SK-N-SH (cell line): Measurements from ENCODE around the gene ENOX1. TPM values are rescaled to one million over a fixed set of nuclear protein-coding genes. Genes with fewer than 3 reads are reported as not detected.

Experiments used
- CTCF ChIA-PET: fragments of 300-600, 350-600 bp; formaldehyde crosslinking; extraction: SDS; loops from one replicate; lab custom pipeline; 2021; lab: Yijun Ruan, JAX
- POLR2A ChIA-PET: fragments of 350-600 bp; sonication (Branson Sonifier 250); formaldehyde crosslinking; extraction: SDS; loops from one replicate; lab custom pipeline; 2020; ENCODE audit warnings: antibody characterized with exemption, inconsistent platforms; lab: Yijun Ruan, JAX
- DNase-seq: peaks from one replicate; pipeline ENCODE4 v3.0.0; 2012
- H2AFZ ChIP-seq: fragments of 200-600 bp; sonication (generic); 2 replicates; pipeline ENCODE4 v1.8.1; 2016; ENCODE audit warnings: antibody characterized with exemption, mild to moderate bottlenecking, low read depth
- H3F3A ChIP-seq: fragments of 200-600 bp; sonication (generic); replicated peaks from 2 replicates; pipeline ENCODE3; 2016; ENCODE audit warnings: antibody characterized with exemption, mild to moderate bottlenecking; ENCODE audit not compliant: insufficient read depth
- H3K27ac ChIP-seq, 2 experiments: fragments of 200-500 bp in 1 of 2; fragments of 200-600 bp in 1 of 2; sonication (Bioruptor generic) in 1 of 2; sonication (generic), shearing (Covaris generic) in 1 of 2; 2 replicates each; pipeline versions ENCODE4 v1.5.1 to v1.6.1; 2014 to 2016; ENCODE audit warnings: low read depth in 2 of 2, inconsistent platforms in 1 of 2, low read length in 1 of 2, mild to moderate bottlenecking in 1 of 2, mixed read lengths in 1 of 2
- H3K27me3 ChIP-seq: fragments of 200-600 bp; sonication (generic), shearing (Covaris generic); 2 replicates; pipeline ENCODE4 v1.6.1; 2016; ENCODE audit warnings: mixed run types; ENCODE audit not compliant: insufficient read depth
- H3K36me3 ChIP-seq, 2 experiments: fragments of 200-500 bp in 1 of 2; fragments of 200-600 bp in 1 of 2; sonication (Bioruptor generic) in 1 of 2; sonication (generic) in 1 of 2; replicated peaks in 1 of 2; 2 replicates each; pipeline versions ENCODE3 to v1.5.1; 2014 to 2016; ENCODE audit warnings: low read length in 1 of 2, mild to moderate bottlenecking in 1 of 2; ENCODE audit not compliant: insufficient read depth in 2 of 2, control insufficient read depth in 1 of 2
- H3K4me1 ChIP-seq, 2 experiments: fragments of 200-500 bp in 1 of 2; fragments of 200-600 bp in 1 of 2; sonication (Bioruptor generic) in 1 of 2; sonication (generic), shearing (Covaris generic) in 1 of 2; 2 replicates each; pipeline versions ENCODE4 v1.5.1 to v1.6.1; 2014 to 2016; ENCODE audit warnings: low read depth in 1 of 2, low read length in 1 of 2, mixed run types in 1 of 2; ENCODE audit not compliant: insufficient read depth in 2 of 2, control insufficient read depth in 1 of 2
- H3K4me2 ChIP-seq: fragments of 200-600 bp; sonication (generic), shearing (Covaris generic); 2 replicates; pipeline ENCODE4 v1.6.1; 2017; ENCODE audit warnings: mixed run types
- H3K4me3 ChIP-seq, 2 experiments: fragments of 200-500 bp in 1 of 2; fragments of 200-600 bp in 1 of 2; sonication (Bioruptor generic) in 1 of 2; sonication (generic), shearing (Covaris generic) in 1 of 2; 2 replicates each; pipeline versions ENCODE4 v1.5.1 to v1.8.1; 2014 to 2016; ENCODE audit warnings: low read depth in 2 of 2, inconsistent platforms in 1 of 2, low read length in 1 of 2, mild to moderate bottlenecking in 1 of 2, mixed read lengths in 1 of 2, moderate library complexity in 1 of 2
- H3K79me2 ChIP-seq: fragments of 200-600 bp; sonication (generic); 2 replicates; pipeline ENCODE4 v1.8.1; 2017; ENCODE audit warnings: mild to moderate bottlenecking; ENCODE audit not compliant: insufficient read depth
- H3K9ac ChIP-seq: fragments of 200-600 bp; sonication (generic); 2 replicates; pipeline ENCODE4 v1.6.1; 2017; ENCODE audit warnings: mixed run types
- H3K9me2 ChIP-seq: fragments of 200-600 bp; sonication (generic); 2 replicates; pipeline ENCODE4 v1.6.1; 2017; ENCODE audit warnings: mixed run types
- H3K9me3 ChIP-seq: fragments of 200-600 bp; sonication (generic); 2 replicates; pipeline ENCODE4 v1.6.1; 2017; ENCODE audit warnings: mixed run types, mild to moderate bottlenecking, moderate library complexity
- H4K20me1 ChIP-seq: fragments of 200-600 bp; sonication (generic); 2 replicates; pipeline ENCODE4 v1.6.1; 2017; ENCODE audit warnings: mild to moderate bottlenecking, mixed run types; ENCODE audit not compliant: insufficient read depth
- EP300 ChIP-seq, 2 experiments: IDR thresholded peaks; 2 replicates each; pipeline versions ENCODE4 v1.4.0 to v1.6.1; 2012; ENCODE audit warnings: borderline replicate concordance in 1 of 2, low read depth in 1 of 2, low read length in 1 of 2
- IRF3 ChIP-seq: fragments of 150-350 bp; IDR thresholded peaks from 2 replicates; pipeline ENCODE4 v1.6.1; 2016; ENCODE audit warnings: mild to moderate bottlenecking, low read depth, low read length
- NRF1 ChIP-seq: IDR thresholded peaks from 2 replicates; pipeline ENCODE4 v1.6.1; 2012; ENCODE audit warnings: low read depth, mild to moderate bottlenecking, low read length
- PBX3 ChIP-seq: IDR thresholded peaks from 2 replicates; pipeline ENCODE4; 2012
- RAD21 ChIP-seq: IDR thresholded peaks from 2 replicates; pipeline ENCODE4 v1.6.1; 2012; ENCODE audit warnings: mild to moderate bottlenecking, low read length
- RCOR1 ChIP-seq: fragments of 150-350 bp; IDR thresholded peaks from 2 replicates; pipeline ENCODE4 v1.6.1; 2017; ENCODE audit warnings: antibody characterized with exemption, low read length
- RXRA ChIP-seq: IDR thresholded peaks from 2 replicates; pipeline ENCODE4 v1.4.0; 2012; ENCODE audit warnings: low read depth, mild to moderate bottlenecking, borderline replicate concordance
- USF1 ChIP-seq: IDR thresholded peaks from 2 replicates; pipeline ENCODE4 v1.4.0; 2012; ENCODE audit warnings: low read depth, borderline replicate concordance
- YY1 ChIP-seq: IDR thresholded peaks from 2 replicates; pipeline ENCODE4 v1.4.0; 2012; ENCODE audit warnings: low read depth, mild to moderate bottlenecking
- ZBTB33 ChIP-seq: IDR thresholded peaks from 2 replicates; pipeline ENCODE4 v1.4.0; 2012; ENCODE audit warnings: low read depth, borderline replicate concordance
- WGBS: methylation state at CpG from one replicate; pipeline ENCODE4 v1.1.6; 2017; ENCODE audit warnings: low lambda C conversion rate; 5-methylcytosine and 5-hydroxymethylcytosine counted together
- polyA plus RNA-seq, 3 experiments: library from polyadenylated mRNA; depleted of rRNA; stranded (reverse); fragments of >200 nt; gene quantifications; 2 replicates each; pipeline ENCODE4 v1.2.3, GENCODE V29; 2012

The ENOX1 gene
- polyA plus RNA-seq, 1 of the 3 experiments (the other 2 are of a cell fraction), result 5.8 TPM

GRCh38 chr13:43464578-43465264, 322.1 kb downstream of the ENOX1 start:
- no peak overlapping the region for H3K27ac ChIP-seq
- TF ChIP-seq RXRA (no peak), RCOR1 (no peak), IRF3 (no peak), NRF1 (no peak), EP300 (IDR thresholded peaks at IDR 0.05; ENCODE audit: borderline replicate concordance in 1 of 2, low read depth in 1 of 2, low read length in 1 of 2) (no peak), USF1 (no peak), RAD21 (no peak), ZBTB33 (no peak), PBX3 (no peak), YY1 (no peak)
- TF ChIP-seq, all 33 proteins: peak for 0
- H3K4me3 ChIP-seq, result no peak overlapping the region
- no peaks in the 10 kb centered on the region for H3F3A ChIP-seq
- no peaks in the 10 kb centered on the region for H3K9me3 ChIP-seq
- DNase-seq, result no peak
- H3K27me3 ChIP-seq, result no peaks in the 10 kb centered on the region
- H2AFZ ChIP-seq, result no peak overlapping the region
- H4K20me1 ChIP-seq, result no peaks in the 10 kb centered on the region
- POLR2A ChIA-PET, result no interaction called here
- CTCF ChIA-PET, result interaction anchor here (1.0 to 1.1 kb wide), 2 partner anchors 11 to 16 kb away, joined by 3 read pairs; no protein-coding TSS in a partner anchor
- WGBS, result 87% methylated on average over 3 of the region's 3 CpGs
- no peak overlapping the region for H3K9ac ChIP-seq
- no peaks in the 10 kb centered on the region for H3K9me2 ChIP-seq
- H3K36me3 ChIP-seq, result no peaks in the 10 kb centered on the region
- H3K4me1 ChIP-seq, result no peaks in the 10 kb centered on the region
- H3K79me2 ChIP-seq, result no peaks in the 10 kb centered on the region
- H3K4me2 ChIP-seq, result no peak overlapping the region
